Skeletal muscle satellite cell (primary cell): Measurements from ENCODE around the gene AFF2.

Experiments
- H3K27me3 ChIP-seq: 2 replicates; pipeline ENCODE4 v1.7.0; 2013; ENCODE audit warnings: low read length; ENCODE audit not compliant: control insufficient read depth, insufficient read depth
- H3K36me3 ChIP-seq: 2 replicates; pipeline ENCODE4 v1.7.0; 2013; ENCODE audit warnings: mild to moderate bottlenecking, control low read depth, low read length; ENCODE audit not compliant: insufficient read depth
- H3K4me1 ChIP-seq: 2 replicates; pipeline ENCODE4 v1.7.0; 2013; ENCODE audit warnings: low read length; ENCODE audit not compliant: control insufficient read depth, insufficient read depth
- H3K4me2 ChIP-seq: 2 replicates; pipeline ENCODE4 v1.7.0; 2013; ENCODE audit warnings: mild to moderate bottlenecking, low read length
- H3K4me3 ChIP-seq: 2 replicates; pipeline ENCODE4 v1.7.0; 2013; ENCODE audit warnings: low read length
- H3K9ac ChIP-seq: 2 replicates; pipeline ENCODE4 v1.7.0; 2013; ENCODE audit warnings: mild to moderate bottlenecking, low read depth, low read length, moderate library complexity
- H3K9me3 ChIP-seq: replicated peaks from 2 replicates; pipeline ENCODE4 v1.7.0; 2013; ENCODE audit warnings: mild to moderate bottlenecking, control low read depth, low read length

The AFF2 gene

DNA sequence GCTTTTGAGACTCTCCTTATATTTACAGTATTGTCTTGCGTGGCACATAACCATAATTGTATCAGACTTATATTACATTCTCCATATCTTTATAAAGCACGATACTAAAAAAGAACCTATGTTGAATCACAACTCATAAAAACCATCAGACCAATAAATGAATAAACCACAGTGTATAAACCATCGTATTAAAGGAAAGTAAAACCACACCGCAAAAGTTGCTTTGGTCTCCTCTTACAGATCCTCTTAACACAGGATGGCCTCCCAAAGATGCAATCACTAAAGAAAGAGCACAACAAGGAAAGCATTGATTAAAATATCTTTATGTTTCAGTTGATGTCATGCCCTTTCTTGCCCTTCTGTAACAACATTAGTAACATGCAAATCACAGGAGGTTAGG, 437.9 kb downstream of the AFF2 start:
- H3K9ac ChIP-seq: no peak overlapping the region
- H3K36me3 ChIP-seq: no peaks in the 10 kb centered on the region
- no peaks in the 10 kb centered on the region for H3K27me3 ChIP-seq
- H3K4me3 ChIP-seq: no peak overlapping the region
- H3K9me3 ChIP-seq: no peaks in the 10 kb centered on the region
- H3K4me2 ChIP-seq: no peak overlapping the region
- H3K4me1 ChIP-seq: no peaks in the 10 kb centered on the region

- H3K4me1 ChIP-seq: no peaks in the 10 kb centered on the region
- H3K9ac ChIP-seq: no peak overlapping the region
- H3K36me3 ChIP-seq: no peaks in the 10 kb centered on the region
- no peak overlapping the region for H3K4me2 ChIP-seq
- no peaks in the 10 kb centered on the region for H3K9me3 ChIP-seq
- H3K4me3 ChIP-seq: no peak overlapping the region
- H3K27me3 ChIP-seq: no peaks in the 10 kb centered on the region
These were observed 440.1 kb downstream of the AFF2 start for GRCh38 chrX:148940411-148940996.

- no peak overlapping the region for H3K4me2 ChIP-seq
- H3K27me3 ChIP-seq: no peaks in the 10 kb centered on the region
- H3K4me3 ChIP-seq: no peak overlapping the region
- no peak overlapping the region for H3K9ac ChIP-seq
- no peaks in the 10 kb centered on the region for H3K36me3 ChIP-seq
- H3K9me3 ChIP-seq: no peaks in the 10 kb centered on the region
- no peaks in the 10 kb centered on the region for H3K4me1 ChIP-seq
These were observed 442.3 kb downstream of the AFF2 start for GRCh38 chrX:148942754-148943153.

DNA sequence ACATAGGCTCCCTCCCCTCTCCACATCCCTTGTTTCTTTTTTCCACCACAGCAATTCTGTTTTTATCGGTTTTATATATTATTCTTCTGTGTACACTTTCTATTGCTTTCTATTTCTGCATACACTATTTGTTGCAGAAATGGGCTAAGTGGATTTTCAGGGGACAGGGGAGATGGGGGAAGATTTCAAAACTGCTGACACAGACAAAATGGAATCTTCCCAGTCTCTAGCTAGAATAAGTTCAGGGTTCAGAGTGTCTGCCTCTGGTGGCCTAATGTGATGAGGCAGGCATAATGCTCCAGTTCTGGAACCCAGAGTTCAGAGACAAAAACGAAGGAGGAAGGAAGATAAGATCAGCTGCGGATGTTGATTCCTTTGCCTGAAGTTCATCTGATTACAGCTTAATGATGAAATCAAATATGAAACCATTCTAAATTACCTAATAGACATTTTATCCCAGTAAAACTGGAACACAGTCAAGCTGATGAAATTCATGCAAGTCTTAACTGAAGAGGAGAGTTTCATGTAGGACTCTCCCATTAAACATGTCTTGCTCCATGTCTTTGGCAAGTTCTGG, 447.1 kb downstream of the AFF2 start:
- Histone ChIP-seq H3K27me3 (no peaks in the 10 kb centered on the region), H3K9me3 (no peaks in the 10 kb centered on the region), H3K4me1 (no peaks in the 10 kb centered on the region)

GRCh38 chrX:148956352-148956751, 455.9 kb downstream of the AFF2 start:
- no peak overlapping the region for H3K9ac ChIP-seq
- no peak overlapping the region for H3K4me3 ChIP-seq
- no peaks in the 10 kb centered on the region for H3K36me3 ChIP-seq

More for the DNA sequence above, 447.1 kb downstream of the AFF2 start:
- Histone ChIP-seq H3K4me2 (no peak overlapping the region), H3K9ac (no peak overlapping the region), H3K4me3 (no peak overlapping the region), H3K36me3 (no peaks in the 10 kb centered on the region)

DNA sequence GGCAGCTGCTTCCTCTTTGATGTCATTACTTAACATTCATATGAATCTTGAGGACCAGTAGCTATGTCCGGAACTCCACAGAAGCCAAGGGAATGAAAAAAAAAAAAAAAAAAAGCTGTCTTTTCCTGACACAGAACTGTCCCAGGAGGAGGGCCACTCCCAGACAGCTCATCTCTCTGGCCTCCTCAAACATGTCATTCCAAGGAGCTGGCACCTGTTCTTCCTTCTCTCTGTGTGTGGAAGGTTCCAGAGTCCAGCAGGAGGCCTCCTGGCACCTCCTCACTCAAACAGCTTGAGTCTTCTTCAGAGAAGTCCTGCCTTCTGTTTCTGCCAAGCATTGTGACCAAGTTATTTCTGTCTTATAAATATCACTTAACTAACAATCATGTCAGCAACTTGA, 458.5 kb downstream of the AFF2 start:
- Histone ChIP-seq H3K36me3 (no peaks in the 10 kb centered on the region), H3K4me3 (no peak overlapping the region)

More at GRCh38 chrX:148956352-148956751, 455.9 kb downstream of the AFF2 start:
- H3K4me2 ChIP-seq: no peak overlapping the region
- no peaks in the 10 kb centered on the region for H3K4me1 ChIP-seq
- no peaks in the 10 kb centered on the region for H3K27me3 ChIP-seq
- H3K9me3 ChIP-seq: no peaks in the 10 kb centered on the region

GRCh38 chrX:148960060-148960459, 459.6 kb downstream of the AFF2 start:
- Histone ChIP-seq H3K9ac (no peak overlapping the region), H3K4me3 (no peak overlapping the region), H3K36me3 (no peaks in the 10 kb centered on the region), H3K27me3 (no peaks in the 10 kb centered on the region), H3K4me2 (no peak overlapping the region), H3K4me1 (no peaks in the 10 kb centered on the region), H3K9me3 (no peaks in the 10 kb centered on the region)

More for the DNA sequence above, 458.5 kb downstream of the AFF2 start:
- no peaks in the 10 kb centered on the region for H3K27me3 ChIP-seq
- no peaks in the 10 kb centered on the region for H3K4me1 ChIP-seq
- no peak overlapping the region for H3K4me2 ChIP-seq
- H3K9me3 ChIP-seq: no peaks in the 10 kb centered on the region
- no peak overlapping the region for H3K9ac ChIP-seq

DNA sequence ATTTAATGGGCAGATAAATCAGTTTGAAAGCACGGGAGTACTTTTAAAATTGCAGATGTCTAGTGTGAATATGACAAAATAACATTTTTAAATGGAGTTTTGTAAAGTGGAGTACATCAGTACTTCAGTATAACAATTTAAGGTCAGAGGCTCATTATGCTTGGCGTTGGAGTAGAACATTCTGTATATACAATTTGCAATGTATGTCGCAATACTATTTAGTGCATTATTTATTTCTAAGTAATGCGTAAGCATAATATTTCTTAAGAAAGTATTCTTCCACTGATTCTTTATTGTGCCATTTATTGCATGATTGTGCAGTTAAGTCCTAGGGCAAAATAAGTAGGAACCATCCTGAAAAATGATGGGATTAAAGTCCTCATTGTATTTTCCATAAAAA, 461.6 kb downstream of the AFF2 start:
- no peaks in the 10 kb centered on the region for H3K27me3 ChIP-seq
- H3K9ac ChIP-seq: no peak overlapping the region
- H3K4me2 ChIP-seq: no peak overlapping the region
- no peaks in the 10 kb centered on the region for H3K36me3 ChIP-seq
- H3K4me3 ChIP-seq: no peak overlapping the region
- no peaks in the 10 kb centered on the region for H3K9me3 ChIP-seq
- H3K4me1 ChIP-seq: no peaks in the 10 kb centered on the region

DNA sequence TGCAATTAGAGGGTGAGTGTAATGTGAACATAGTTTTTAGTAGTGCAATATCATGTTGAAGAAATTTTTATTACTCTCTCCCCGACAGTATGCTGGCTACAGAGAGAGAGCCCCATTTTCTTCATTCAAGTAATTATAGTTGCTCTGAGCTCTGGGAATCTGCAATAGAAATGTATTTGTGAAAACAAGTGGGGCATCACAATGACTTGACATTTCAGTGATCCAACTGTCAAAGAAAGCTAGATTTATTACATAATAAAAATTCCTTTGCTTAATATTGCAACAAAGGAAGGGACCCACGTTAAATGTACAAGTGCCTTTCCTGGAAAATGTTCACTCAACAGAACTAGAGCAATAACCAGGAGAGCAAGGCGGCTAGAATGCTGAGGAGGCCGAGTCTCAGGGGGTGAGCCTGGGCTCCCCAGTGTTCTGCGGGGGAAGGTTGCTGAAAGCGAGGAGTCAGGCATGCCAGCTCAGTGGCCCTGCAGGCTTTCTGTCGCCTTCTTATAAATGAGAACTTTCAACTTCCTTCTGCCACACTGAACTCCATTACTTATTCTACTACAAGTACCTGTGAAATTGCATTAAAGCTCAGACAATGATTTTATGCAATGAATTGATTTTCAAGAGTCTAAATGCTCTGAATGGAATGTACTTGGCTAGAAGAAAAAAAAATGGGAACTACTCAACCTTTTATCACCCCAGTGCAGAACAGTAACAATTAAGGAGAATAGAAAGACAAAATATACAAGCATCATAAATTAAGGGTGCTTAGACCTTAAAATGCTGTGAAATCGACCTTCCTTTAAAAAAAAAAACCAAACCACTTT, 476.4 kb downstream of the AFF2 start:
- no peaks in the 10 kb centered on the region for H3K27me3 ChIP-seq
- H3K4me1 ChIP-seq: no peaks in the 10 kb centered on the region
- H3K36me3 ChIP-seq: no peaks in the 10 kb centered on the region
- no peak overlapping the region for H3K4me3 ChIP-seq
- no peaks in the 10 kb centered on the region for H3K9me3 ChIP-seq
- H3K9ac ChIP-seq: no peak overlapping the region
- H3K4me2 ChIP-seq: no peak overlapping the region

DNA sequence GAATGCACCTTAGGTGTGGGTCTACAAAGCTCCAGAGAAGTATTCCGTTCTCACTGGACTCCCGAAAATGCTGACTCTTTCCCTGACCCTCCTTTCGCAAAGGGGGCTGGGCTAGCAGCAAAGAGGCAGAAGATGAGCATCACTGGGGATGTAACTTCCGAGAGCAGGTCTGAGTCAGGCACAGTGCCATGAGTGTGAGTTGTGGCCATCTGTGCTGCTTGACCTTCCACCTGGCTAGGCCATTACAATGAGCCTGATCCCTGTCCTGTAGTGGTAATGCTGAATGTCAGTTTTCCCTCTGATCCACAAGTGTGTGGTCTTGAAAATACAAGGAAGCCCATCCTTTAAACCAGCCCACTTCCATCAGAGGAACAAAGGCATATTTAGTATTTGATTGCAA, 479.4 kb downstream of the AFF2 start:
- H3K36me3 ChIP-seq: no peaks in the 10 kb centered on the region
- no peaks in the 10 kb centered on the region for H3K9me3 ChIP-seq

GRCh38 chrX:148984238-148984637, 483.8 kb downstream of the AFF2 start:
- H3K27me3 ChIP-seq: no peaks in the 10 kb centered on the region

More for the DNA sequence above, 479.4 kb downstream of the AFF2 start:
- H3K4me2 ChIP-seq: no peak overlapping the region
- H3K4me3 ChIP-seq: no peak overlapping the region
- no peaks in the 10 kb centered on the region for H3K4me1 ChIP-seq
- no peak overlapping the region for H3K9ac ChIP-seq
- no peaks in the 10 kb centered on the region for H3K27me3 ChIP-seq

More at GRCh38 chrX:148984238-148984637, 483.8 kb downstream of the AFF2 start:
- Histone ChIP-seq H3K9ac (no peak overlapping the region), H3K36me3 (no peaks in the 10 kb centered on the region), H3K4me2 (no peak overlapping the region), H3K4me3 (no peak overlapping the region), H3K9me3 (no peaks in the 10 kb centered on the region), H3K4me1 (no peaks in the 10 kb centered on the region)
